MCF 10A (cell line): ENCODE measurements around the gene NEK4. TPM values are rescaled to one million over a fixed set of nuclear protein-coding genes. Genes with fewer than 3 reads are reported as not detected.
"Not testable (repeated sequence)": the region's sequence is repeated elsewhere in the genome, so short reads cannot be mapped to it uniquely, and the experiment has no call there.

ENCODE experiments used
- BruUV-seq: library from RNA; stranded (reverse); fragments of 400-500 nt; replicated peaks from 2 replicates; lab custom pipeline; 2021; lab: Mats Ljungman, UMichigan
- CTCF ChIA-PET: fragments of 300-600 bp; sonication (Branson Sonifier 250); formaldehyde crosslinking; extraction: SDS; loops from one replicate; lab custom pipeline; 2021; ENCODE audit warnings: antibody characterized with exemption, inconsistent platforms; lab: Yijun Ruan, JAX
- POLR2A ChIA-PET: fragments of 300-600, 350-650 bp; sonication (Branson Sonifier 250); formaldehyde crosslinking; extraction: SDS; loops from one replicate; lab custom pipeline; 2020; ENCODE audit warnings: antibody characterized with exemption, inconsistent platforms; lab: Yijun Ruan, JAX
- DNase-seq: peaks from one replicate; pipeline ENCODE4 v3.0.0-alpha.2; 2018; ENCODE audit not compliant: unreplicated experiment
- H3K27ac Mint-ChIP-seq: one replicate; pipeline ENCODE4 v1.8.0; 2022; ENCODE audit warnings: mild to moderate bottlenecking, low read depth, mixed read lengths; ENCODE audit not compliant: unreplicated experiment
- H3K27me3 Mint-ChIP-seq: one replicate; pipeline ENCODE4 v1.8.0; 2022; ENCODE audit warnings: mixed read lengths; ENCODE audit not compliant: insufficient read depth, unreplicated experiment
- H3K36me3 Mint-ChIP-seq: one replicate; pipeline ENCODE4 v1.8.0; 2022; ENCODE audit warnings: mild to moderate bottlenecking, moderate library complexity, mixed read lengths; ENCODE audit not compliant: insufficient read depth, unreplicated experiment
- H3K4me1 Mint-ChIP-seq: one replicate; pipeline ENCODE4 v1.8.0; 2022; ENCODE audit warnings: mixed read lengths; ENCODE audit not compliant: insufficient read depth, unreplicated experiment
- H3K4me3 Mint-ChIP-seq: one replicate; pipeline ENCODE4 v1.8.0; 2022; ENCODE audit warnings: mild to moderate bottlenecking, moderate library complexity, mixed read lengths; ENCODE audit not compliant: unreplicated experiment
- H3K9me3 Mint-ChIP-seq: one replicate; pipeline ENCODE4 v1.8.0; 2022; ENCODE audit warnings: mixed read lengths; ENCODE audit not compliant: unreplicated experiment
- CTCF ChIP-seq: fragments of 200-600 bp; IDR thresholded peaks from one replicate; pipeline ENCODE4 v1.8.0; 2022; ENCODE audit warnings: antibody characterized with exemption, mild to moderate bottlenecking; ENCODE audit not compliant: unreplicated experiment
- intact Hi-C: fragments of 100-400 bp; cut with micrococcal nuclease; formaldehyde crosslinking; loops from 2 replicates; pipeline ENCODE4 v1.14.1; 2022
- total RNA-seq: library from RNA; stranded (reverse); gene quantifications from 2 replicates; pipeline ENCODE4 v1.2.3, GENCODE V29; 2022

Gene NEK4
- total RNA-seq, 1 experiment from 2014 or later, result 24.6 TPM

- H3K9me3 Mint-ChIP-seq, result no peaks in the 10 kb centered on the region
- no peak for DNase-seq
- no peak for TF ChIP-seq CTCF
- no TSS peak for BruUV-seq
- H3K4me1 Mint-ChIP-seq, result no peaks in the 10 kb centered on the region
- H3K36me3 Mint-ChIP-seq, result peaks cover 85% of the 10 kb centered on the region
- ChIA-PET POLR2A (interaction anchor here (0.7 kb wide), 1 partner anchor 1260 kb away, joined by 3 read pairs; no protein-coding TSS in a partner anchor), CTCF (interaction anchor here (0.6 to 1.4 kb wide), 2 partner anchors 317 to 331 kb away, joined by 3 read pairs; no protein-coding TSS in a partner anchor)
- H3K4me3 Mint-ChIP-seq, result no peak overlapping the region
- no peaks in the 10 kb centered on the region for H3K27me3 Mint-ChIP-seq
- intact Hi-C loops, result no loop called here
- no peak overlapping the region for H3K27ac Mint-ChIP-seq
These were observed 31.0 kb downstream of the NEK4 start for GRCh38 chr3:52739730-52740129.

DNA sequence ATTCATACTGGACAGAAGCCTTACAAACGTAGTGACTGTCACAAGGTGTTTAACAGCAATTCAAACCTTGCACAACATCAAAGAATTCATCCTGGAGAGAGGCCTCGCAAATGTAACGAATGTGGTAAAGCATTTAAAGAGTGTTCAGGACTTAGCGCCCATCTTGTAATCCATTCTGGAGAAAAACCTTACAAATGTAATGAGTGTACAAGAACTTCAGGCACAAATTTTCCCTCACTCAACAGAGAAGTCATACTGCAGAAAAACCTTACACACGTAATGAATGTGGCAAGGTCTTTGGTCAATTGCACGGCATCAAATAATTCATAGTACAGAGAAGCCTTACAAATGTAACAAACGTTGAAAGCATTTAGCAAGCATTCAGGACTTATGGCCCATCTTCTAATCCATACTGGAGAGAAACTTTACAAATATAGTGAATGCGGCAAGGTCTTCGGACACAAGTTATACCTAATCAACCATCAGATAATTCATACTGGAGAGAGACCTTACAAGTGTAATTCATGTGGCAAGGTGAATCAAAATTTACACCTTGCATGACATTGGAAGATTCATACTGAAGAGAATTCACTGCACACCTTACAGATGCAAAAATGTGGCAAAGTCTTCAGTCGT lies 37.4 kb downstream of the NEK4 start:
- intact Hi-C loops, result no loop called here
- Mint-ChIP-seq H3K27me3 (no peaks in the 10 kb centered on the region), H3K27ac (no peak overlapping the region), H3K9me3 (no peaks in the 10 kb centered on the region), H3K36me3 (peaks cover 83% of the 10 kb centered on the region), H3K4me3 (no peak overlapping the region), H3K4me1 (no peaks in the 10 kb centered on the region)
- DNase-seq, result no peak
- BruUV-seq, result no TSS peak
- CTCF ChIA-PET, result interaction anchor here (0.5 kb wide), 1 partner anchor 10 kb away, joined by 4 read pairs; no protein-coding TSS in a partner anchor
- no peak for TF ChIP-seq CTCF
- POLR2A ChIA-PET, result interaction anchor here (0.6 kb wide), 1 partner anchor 10 kb away, joined by 3 read pairs; no protein-coding TSS in a partner anchor

- intact Hi-C loops, result no loop called here
- peaks cover 74% of the 10 kb centered on the region for H3K36me3 Mint-ChIP-seq
- H3K27me3 Mint-ChIP-seq, result no peaks in the 10 kb centered on the region
- H3K4me3 Mint-ChIP-seq, result no peak overlapping the region
- no peak overlapping the region for H3K27ac Mint-ChIP-seq
- ChIA-PET CTCF (no interaction called here), POLR2A (no interaction called here)
- no TSS peak for BruUV-seq
- TF ChIP-seq CTCF, result no peak
- no peak for DNase-seq
- H3K4me1 Mint-ChIP-seq, result no peaks in the 10 kb centered on the region
- no peaks in the 10 kb centered on the region for H3K9me3 Mint-ChIP-seq
These were observed 39.1 kb downstream of the NEK4 start for GRCh38 chr3:52731590-52731989.

GRCh38 chr3:52730681-52731080 lies 40.1 kb downstream of the NEK4 start:
- POLR2A ChIA-PET, result interaction anchor here (0.5 kb wide), 1 partner anchor 168 kb away, joined by 3 read pairs; no protein-coding TSS in a partner anchor

GRCh38 chr3:52728753-52729152 lies 42.0 kb downstream of the NEK4 start:
- H3K4me1 Mint-ChIP-seq, H3K27me3 Mint-ChIP-seq, H3K4me3 Mint-ChIP-seq, BruUV-seq, intact Hi-C loops, DNase-seq, H3K9me3 Mint-ChIP-seq, H3K27ac Mint-ChIP-seq: not testable (repeated sequence)
- POLR2A ChIA-PET, result interaction anchor here (0.7 kb wide), 1 partner anchor 1793 kb away, joined by 3 read pairs; no protein-coding TSS in a partner anchor
- CTCF ChIA-PET, result interaction anchor here (0.7 to 1.2 kb wide), 2 partner anchors 14 to 344 kb away, joined by 3 to 5 read pairs; no protein-coding TSS in a partner anchor
- H3K36me3 Mint-ChIP-seq, result peaks cover 52% of the 10 kb centered on the region

More at GRCh38 chr3:52730681-52731080, 40.1 kb downstream of the NEK4 start:
- H3K4me3 Mint-ChIP-seq, result no peak overlapping the region
- H3K27me3 Mint-ChIP-seq, result no peaks in the 10 kb centered on the region
- CTCF ChIA-PET, result no interaction called here
- no peak for DNase-seq
- intact Hi-C loops, result no loop called here
- no TSS peak for BruUV-seq
- H3K36me3 Mint-ChIP-seq, result peaks cover 66% of the 10 kb centered on the region
- H3K27ac Mint-ChIP-seq, result no peak overlapping the region
- no peak for TF ChIP-seq CTCF
- no peaks in the 10 kb centered on the region for H3K9me3 Mint-ChIP-seq
- no peaks in the 10 kb centered on the region for H3K4me1 Mint-ChIP-seq
